B cell (primary cell): ENCODE measurements around the gene KLHL33. TPM values are rescaled to one million over a fixed set of nuclear protein-coding genes. Genes with fewer than 3 reads are reported as not detected.

Source experiments
- ATAC-seq: fragments of 200-7000 bp; cut with Tn5 transposase; one replicate; pipeline ENCODE4 v1.10.0; 2021; ENCODE audit warnings: low read depth, mild to moderate bottlenecking, moderate number of reproducible peaks, moderate library complexity
- CTCF ChIA-PET: fragments of 350-600 bp; sonication (Branson Sonifier 250); formaldehyde crosslinking; loops from one replicate; lab custom pipeline; 2021; ENCODE audit warnings: antibody characterized with exemption, inconsistent platforms; lab: Charles Lee
- POLR2A ChIA-PET: fragments of 350-600 bp; sonication (Branson Sonifier 250); formaldehyde crosslinking; loops from one replicate; lab custom pipeline; 2021; ENCODE audit warnings: antibody characterized with exemption; lab: Charles Lee
- DNase-seq: peaks from one replicate; pipeline ENCODE4 v3.0.0; 2013
- H2AFZ ChIP-seq: 2 replicates; pipeline ENCODE4 v1.6.1; 2012; ENCODE audit warnings: mild to moderate bottlenecking, low read depth, low read length; ENCODE audit not compliant: insufficient read depth, poor library complexity, severe bottlenecking
- H3K27ac ChIP-seq, 2 donors: 1 replicate in 1 of 2; 2 replicates in 1 of 2; pipeline ENCODE4 v1.5.1; 2012 to 2013; ENCODE audit warnings: low read length in 2 of 2, mild to moderate bottlenecking in 2 of 2, moderate library complexity in 1 of 2
- H3K27me3 ChIP-seq, 4 experiments: fragments of 200-600 bp in 1 of 4; sonication (generic) in 1 of 4; replicated peaks in 1 of 4; 1 replicate in 2 of 4; 2 replicates in 2 of 4; pipeline versions ENCODE4 v1.6.1 to v1.7.0; 2013 to 2016; ENCODE audit warnings: low read length in 3 of 4, mild to moderate bottlenecking in 2 of 4, mixed read lengths in 1 of 4, moderate library complexity in 1 of 4; ENCODE audit not compliant: insufficient read depth in 4 of 4, control insufficient read depth in 3 of 4; ENCODE audit errors: control extremely low read depth in 1 of 4
- H3K36me3 ChIP-seq, 2 experiments: replicated peaks in 1 of 2; 1 replicate in 1 of 2; 2 replicates in 1 of 2; pipeline versions ENCODE4 v1.6.1 to v1.7.1; 2013; ENCODE audit warnings: low read length in 1 of 2; ENCODE audit not compliant: insufficient read depth in 2 of 2, control insufficient read depth in 1 of 2; ENCODE audit errors: control extremely low read depth in 1 of 2, extremely low read depth in 1 of 2
- H3K4me1 ChIP-seq, 2 donors: fragments of 200-600 bp in 1 of 2; sonication (generic) in 1 of 2; 1 replicate in 1 of 2; 2 replicates in 1 of 2; pipeline versions ENCODE4 v1.5.1 to v1.6.1; 2013 to 2017; ENCODE audit warnings: low read length in 2 of 2; ENCODE audit not compliant: control insufficient read depth in 2 of 2, insufficient read depth in 2 of 2
- H3K4me2 ChIP-seq: replicated peaks from 2 replicates; pipeline ENCODE3; 2012; ENCODE audit warnings: mild to moderate bottlenecking, low read depth, low read length; ENCODE audit not compliant: poor library complexity, severe bottlenecking
- H3K4me3 ChIP-seq, 5 experiments: fragments of 200-600 bp in 1 of 5; sonication (generic) in 1 of 5; 1 replicate in 3 of 5; 2 replicates in 2 of 5; pipeline versions ENCODE4 v1.5.1 to v1.7.0; 2011 to 2016; ENCODE audit warnings: low read length in 4 of 5, mild to moderate bottlenecking in 4 of 5, low read depth in 2 of 5, control low read depth in 1 of 5, moderate library complexity in 1 of 5; ENCODE audit not compliant: insufficient read depth in 1 of 5; ENCODE audit errors: control extremely low read depth in 1 of 5, extremely low read depth in 1 of 5
- H3K79me2 ChIP-seq: fragments of 200-600 bp; sonication (generic); one replicate; pipeline ENCODE4 v1.6.0; 2016; ENCODE audit warnings: low read length; ENCODE audit not compliant: control insufficient read depth, insufficient read depth
- H3K9ac ChIP-seq: fragments of 200-600 bp; sonication (generic); 2 replicates; pipeline ENCODE4 v1.6.1; 2017; ENCODE audit warnings: mild to moderate bottlenecking, low read length, moderate library complexity
- H3K9me3 ChIP-seq, 3 donors: one replicate each; pipeline versions ENCODE4 v1.6.1 to v1.7.1; 2013; ENCODE audit warnings: low read length in 2 of 3; ENCODE audit not compliant: control insufficient read depth in 2 of 3, insufficient read depth in 1 of 3; ENCODE audit errors: control extremely low read depth in 1 of 3
- H4K20me1 ChIP-seq: 2 replicates; pipeline ENCODE4 v1.6.0; 2012; ENCODE audit warnings: mild to moderate bottlenecking, low read length; ENCODE audit not compliant: insufficient read depth, control insufficient read depth, poor library complexity, severe bottlenecking
- H3K27ac Mint-ChIP-seq: one replicate; pipeline ENCODE4 v1.8.0; 2021; ENCODE audit warnings: mixed read lengths
- H3K27me3 Mint-ChIP-seq: one replicate; pipeline ENCODE4 v1.8.0; 2021; ENCODE audit warnings: mixed read lengths
- H3K4me1 Mint-ChIP-seq: one replicate; pipeline ENCODE4 v1.8.0; 2021; ENCODE audit warnings: mixed read lengths
- H3K4me3 Mint-ChIP-seq: one replicate; pipeline ENCODE4 v1.8.0; 2021; ENCODE audit warnings: mixed read lengths
- H3K9me3 Mint-ChIP-seq: one replicate; pipeline ENCODE4 v1.8.0; 2022; ENCODE audit warnings: mixed read lengths; ENCODE audit not compliant: insufficient read depth
- EZH2 ChIP-seq: IDR thresholded peaks from 2 replicates; pipeline ENCODE4 v1.6.1; 2012; ENCODE audit warnings: borderline replicate concordance, low read depth, mild to moderate bottlenecking, moderate library complexity, low read length; ENCODE audit not compliant: insufficient read depth, poor library complexity, severe bottlenecking
- WGBS: methylation state at CpG from one replicate; pipeline ENCODE4 v1.1.5; 2013; ENCODE audit warnings: missing lambda C conversion rate; ENCODE audit not compliant: insufficient coverage; 5-methylcytosine and 5-hydroxymethylcytosine counted together
- intact Hi-C: fragments of 100-400 bp; cut with micrococcal nuclease; formaldehyde crosslinking; loops from one replicate; pipeline ENCODE4 v1.10.0; 2022
- polyA plus RNA-seq: library from polyadenylated mRNA; depleted of rRNA; stranded (reverse); fragments of >200 nt; gene quantifications from 2 replicates; pipeline ENCODE4 v1.2.3, GENCODE V29; 2012
- total RNA-seq, 2 donors: library from RNA; stranded (reverse); fragments of 120-200 nt in 1 of 2; gene quantifications; 1 replicate in 1 of 2; 2 replicates in 1 of 2; pipeline versions ENCODE4 v1.2.3 to v1.2.4, GENCODE V29; 2013 to 2022
- TF ChIP-seq, protein P1 (sequence below): fragments of 200-600 bp; IDR thresholded peaks from one replicate; pipeline ENCODE4 v1.8.0; 2022; ENCODE audit warnings: antibody characterized with exemption, mild to moderate bottlenecking

The KLHL33 gene
- total and polyA plus RNA-seq, 2 donors (not counting 1 experiment from before 2014, with no cell fraction given): 0.20 to 0.25 TPM

- Histone ChIP-seq H3K36me3 (peaks cover 2 to 20% of the 10 kb centered on the region in 2 experiments), H3K27me3 (no peaks in the 10 kb centered on the region), H3K4me3 (no peak overlapping the region), H3K4me1 (peaks cover 45 to 51% of the 10 kb centered on the region in 2 donors), H3K9me3 (peaks cover 0 to 17% (median 3%) of the 10 kb centered on the region in 3 donors), H3K27ac (peak overlapping the region in 1 of 2 donors; percentile 56), H3K4me2 (peak overlapping the region; percentile 48), H3K79me2 (no peaks in the 10 kb centered on the region), H2AFZ (no peak overlapping the region), H4K20me1 (no peaks in the 10 kb centered on the region), H3K9ac (no peak overlapping the region)
- peak overlapping the region; percentile 88 for H3K27ac Mint-ChIP-seq
- ATAC-seq (no peak), DNase-seq (no peak)
- intact Hi-C loops: loop anchor here (1.0 kb wide), 1 partner anchor 14 kb away; no protein-coding TSS in a partner anchor
- no CpG with 5 or more reads among the region's 2 CpGs for WGBS
- H3K9me3 Mint-ChIP-seq: peaks cover 2% of the 10 kb centered on the region
- H3K4me1 Mint-ChIP-seq: peaks cover 51% of the 10 kb centered on the region
- H3K27me3 Mint-ChIP-seq: no peaks in the 10 kb centered on the region
- no peak for TF ChIP-seq EZH2
- TF ChIP-seq, protein P1, sequence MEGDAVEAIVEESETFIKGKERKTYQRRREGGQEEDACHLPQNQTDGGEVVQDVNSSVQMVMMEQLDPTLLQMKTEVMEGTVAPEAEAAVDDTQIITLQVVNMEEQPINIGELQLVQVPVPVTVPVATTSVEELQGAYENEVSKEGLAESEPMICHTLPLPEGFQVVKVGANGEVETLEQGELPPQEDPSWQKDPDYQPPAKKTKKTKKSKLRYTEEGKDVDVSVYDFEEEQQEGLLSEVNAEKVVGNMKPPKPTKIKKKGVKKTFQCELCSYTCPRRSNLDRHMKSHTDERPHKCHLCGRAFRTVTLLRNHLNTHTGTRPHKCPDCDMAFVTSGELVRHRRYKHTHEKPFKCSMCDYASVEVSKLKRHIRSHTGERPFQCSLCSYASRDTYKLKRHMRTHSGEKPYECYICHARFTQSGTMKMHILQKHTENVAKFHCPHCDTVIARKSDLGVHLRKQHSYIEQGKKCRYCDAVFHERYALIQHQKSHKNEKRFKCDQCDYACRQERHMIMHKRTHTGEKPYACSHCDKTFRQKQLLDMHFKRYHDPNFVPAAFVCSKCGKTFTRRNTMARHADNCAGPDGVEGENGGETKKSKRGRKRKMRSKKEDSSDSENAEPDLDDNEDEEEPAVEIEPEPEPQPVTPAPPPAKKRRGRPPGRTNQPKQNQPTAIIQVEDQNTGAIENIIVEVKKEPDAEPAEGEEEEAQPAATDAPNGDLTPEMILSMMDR: no peak
- ChIA-PET CTCF (interaction anchor here (1.7 kb wide), 1 partner anchor 26 kb away, joined by 11 read pairs; no protein-coding TSS in a partner anchor), POLR2A (no interaction called here)
- H3K4me3 Mint-ChIP-seq: no peak overlapping the region
These were observed 5.5 kb upstream of the KLHL33 start for GRCh38 chr14:20441461-20441860.

DNA sequence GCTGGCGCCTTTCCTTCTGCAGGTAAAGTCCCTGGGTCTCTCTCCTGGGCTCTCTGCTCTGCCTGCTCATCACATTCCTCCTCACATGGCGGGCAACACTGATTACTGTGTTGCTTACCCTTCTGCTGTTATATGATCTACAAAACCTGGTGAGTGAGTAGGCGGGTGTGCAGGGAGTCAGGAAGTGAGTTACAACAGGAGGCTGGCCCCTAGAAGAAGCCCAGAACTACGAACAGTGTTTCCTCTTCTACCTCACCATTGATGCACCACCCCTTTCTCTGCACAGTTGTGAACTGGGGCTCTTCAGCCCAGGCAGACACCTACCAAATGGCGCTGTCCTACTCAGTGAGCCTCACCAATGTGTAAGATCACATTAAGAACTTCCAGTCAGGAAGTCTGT is 4.9 kb upstream of the KLHL33 start:
- Histone ChIP-seq H3K4me3 (no peak overlapping the region), H3K4me1 (peaks cover 45 to 57% of the 10 kb centered on the region in 2 donors), H3K79me2 (no peaks in the 10 kb centered on the region), H2AFZ (peak overlapping the region; percentile 69), H3K9me3 (peaks cover 0 to 17% (median 3%) of the 10 kb centered on the region in 3 donors), H3K4me2 (peak overlapping the region; percentile 48), H3K36me3 (peaks cover 0 to 15% of the 10 kb centered on the region in 2 experiments), H3K27ac (peak overlapping the region; percentile 46 to 56), H4K20me1 (no peaks in the 10 kb centered on the region), H3K9ac (no peak overlapping the region), H3K27me3 (no peaks in the 10 kb centered on the region)
- 0% methylated on average over 1 of the region's 5 CpGs for WGBS
- no peak for DNase-seq
- Mint-ChIP-seq H3K27ac (peak overlapping the region; percentile 88), H3K27me3 (no peaks in the 10 kb centered on the region), H3K4me3 (peak overlapping the region; percentile 60), H3K4me1 (peaks cover 53% of the 10 kb centered on the region), H3K9me3 (peaks cover 2% of the 10 kb centered on the region)
- ChIA-PET POLR2A (no interaction called here), CTCF (interaction anchor here (1.7 kb wide), 1 partner anchor 25 kb away, joined by 11 read pairs; no protein-coding TSS in a partner anchor)
- peak; percentile 72 for ATAC-seq
- TF ChIP-seq, protein P1: no peak
- TF ChIP-seq EZH2: no peak
- intact Hi-C loops: loop anchor here (1.0 kb wide), 1 partner anchor 14 kb away; no protein-coding TSS in a partner anchor
